GM15510 (cell line): ENCODE measurements around the gene SART3.

Experiments
- POLR2A ChIP-seq: IDR thresholded peaks from 3 replicates; pipeline ENCODE4 v1.6.1; 2011; ENCODE audit warnings: borderline replicate concordance; ENCODE audit not compliant: insufficient read length; ENCODE audit errors: extremely low read depth

Gene SART3

DNA sequence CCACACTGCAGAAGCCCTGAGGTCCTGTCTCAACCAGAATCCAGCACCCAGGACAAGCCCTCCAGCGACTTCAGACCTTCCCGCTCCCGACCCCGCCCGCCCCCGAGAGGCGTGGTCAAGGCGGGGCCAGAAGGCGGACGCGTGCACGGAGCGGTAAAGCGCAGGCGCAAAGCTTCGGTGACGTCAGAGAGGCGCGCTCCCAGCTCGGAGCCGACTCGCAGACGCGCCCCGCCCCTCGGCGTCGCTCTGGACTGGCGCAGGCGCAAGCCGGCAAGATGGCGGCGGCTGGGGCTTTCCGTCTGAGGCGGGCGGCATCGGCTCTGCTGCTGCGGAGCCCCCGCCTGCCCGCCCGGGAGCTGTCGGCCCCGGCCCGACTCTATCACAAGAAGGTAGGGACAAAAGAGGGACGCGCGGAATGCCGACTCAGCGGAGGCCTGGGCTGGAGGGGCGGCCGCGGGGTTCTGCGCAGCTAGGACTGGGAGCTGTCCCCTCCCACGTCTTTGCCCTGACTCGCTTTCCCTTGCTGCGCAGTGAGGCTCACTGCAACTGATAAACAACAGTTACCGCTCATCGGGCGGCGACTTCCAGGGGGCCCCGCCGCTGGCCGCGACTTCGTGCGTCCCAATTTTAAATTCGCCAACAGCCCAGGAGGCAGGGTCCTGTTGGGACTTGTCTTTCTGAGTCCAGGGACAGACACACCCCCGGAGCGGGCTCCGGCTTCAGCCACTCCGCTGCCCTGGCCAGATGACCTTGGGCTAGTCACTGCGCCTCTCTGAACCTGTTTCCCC is 1.6 kb upstream of the SART3 start, which contains the start of gene ISCU:
TSS of gene ISCU (plus strand) at position 249 of the 788 bp plus-strand sequence. CDS start at position 276, 27 bp downstream.
- peak; percentile 97 for TF ChIP-seq POLR2A

DNA sequence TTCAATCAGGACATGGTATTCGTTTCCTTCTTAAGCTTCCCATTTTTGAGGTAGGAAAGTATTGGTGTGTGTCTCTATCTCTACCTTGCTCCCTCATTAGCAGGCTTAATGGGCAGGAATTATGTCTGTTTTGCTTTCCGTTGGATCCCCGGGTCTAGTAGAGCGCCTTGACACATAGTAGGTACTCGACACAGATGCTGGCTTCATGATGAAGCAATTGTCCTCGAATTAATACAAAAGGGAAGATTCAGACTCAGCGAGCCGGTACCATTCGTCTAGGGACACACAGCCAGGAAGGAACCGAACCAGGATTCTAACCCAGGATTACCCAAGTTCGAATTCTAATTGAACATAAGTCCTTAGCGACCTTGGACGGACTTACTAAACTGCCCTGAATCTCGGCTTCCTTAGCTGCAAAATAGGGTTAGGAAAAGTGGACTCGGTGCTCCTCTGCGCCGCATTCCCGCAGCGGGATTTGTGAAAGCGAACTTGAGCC is 927 bp upstream of the SART3 start:
- no peak for TF ChIP-seq POLR2A

DNA sequence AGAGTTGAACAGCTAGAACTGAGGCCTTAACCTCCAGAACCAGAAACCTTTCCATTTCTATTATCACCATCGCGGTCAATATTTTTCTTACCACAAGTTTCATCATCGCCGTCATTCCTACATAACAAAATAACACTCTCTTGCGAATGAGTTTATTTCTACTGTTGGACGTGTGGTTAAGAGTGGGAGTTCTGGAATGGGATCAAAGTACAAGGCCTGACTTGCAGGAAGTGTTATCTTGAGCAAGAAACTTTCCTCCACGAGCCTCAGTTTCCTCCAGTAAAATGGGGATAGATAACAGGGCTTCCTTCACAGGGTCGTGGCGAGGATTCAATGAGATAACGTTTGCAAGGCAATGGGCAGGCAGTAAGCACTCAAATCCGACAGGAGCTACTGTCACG is 652 bp downstream of the SART3 start:
- TF ChIP-seq POLR2A = no peak

DNA sequence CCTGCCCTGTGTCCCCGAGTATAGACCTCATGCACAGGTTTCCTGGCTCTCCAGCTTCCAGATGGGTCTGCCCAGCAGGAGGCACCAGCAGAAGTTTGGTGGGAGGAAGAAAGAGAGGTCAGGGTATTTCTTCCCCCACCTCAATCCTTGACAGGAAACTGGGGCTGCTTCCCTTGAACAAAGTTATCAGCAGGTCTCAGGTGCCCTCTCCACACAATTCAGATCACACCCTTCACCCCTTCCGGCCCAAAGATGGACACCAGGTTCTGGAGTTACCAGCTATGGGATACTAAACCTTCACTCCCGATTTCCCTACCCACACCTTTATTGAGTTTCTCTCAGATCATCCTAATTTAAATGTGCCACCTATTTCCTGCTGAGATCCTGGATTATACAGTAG is 1.2 kb downstream of the SART3 start:
- no peak for TF ChIP-seq POLR2A

DNA sequence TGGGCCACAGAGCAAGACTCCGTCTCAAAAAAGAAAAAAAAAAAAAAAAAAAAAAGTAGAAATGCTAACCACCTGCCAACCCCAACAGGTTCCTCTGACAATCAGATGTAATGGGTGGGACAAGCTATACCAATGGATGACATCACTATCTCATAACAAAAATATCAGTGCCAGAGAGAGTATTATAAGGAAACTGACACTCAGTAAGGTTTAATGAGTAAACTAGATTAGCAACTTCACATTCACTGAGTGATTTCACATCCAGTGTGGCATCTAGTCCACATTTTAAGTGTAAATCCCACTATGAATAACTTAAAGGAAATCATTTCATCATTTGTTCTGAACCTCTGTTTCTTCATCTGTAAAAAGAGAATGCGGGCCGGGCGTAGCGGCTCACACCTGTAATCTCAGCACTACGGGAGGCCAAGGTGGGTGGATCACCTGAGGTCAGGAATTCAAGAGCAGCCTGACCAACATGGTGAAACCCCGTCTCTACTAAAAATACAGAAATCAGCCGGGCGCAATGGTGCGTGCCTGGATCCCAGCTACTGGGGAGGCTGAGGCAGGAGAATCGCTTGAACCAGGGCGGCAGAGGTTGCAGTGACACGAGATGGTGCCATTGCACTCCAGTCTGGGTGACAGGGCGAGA is 1.8 kb downstream of the SART3 start:
- TF ChIP-seq POLR2A = no peak

DNA sequence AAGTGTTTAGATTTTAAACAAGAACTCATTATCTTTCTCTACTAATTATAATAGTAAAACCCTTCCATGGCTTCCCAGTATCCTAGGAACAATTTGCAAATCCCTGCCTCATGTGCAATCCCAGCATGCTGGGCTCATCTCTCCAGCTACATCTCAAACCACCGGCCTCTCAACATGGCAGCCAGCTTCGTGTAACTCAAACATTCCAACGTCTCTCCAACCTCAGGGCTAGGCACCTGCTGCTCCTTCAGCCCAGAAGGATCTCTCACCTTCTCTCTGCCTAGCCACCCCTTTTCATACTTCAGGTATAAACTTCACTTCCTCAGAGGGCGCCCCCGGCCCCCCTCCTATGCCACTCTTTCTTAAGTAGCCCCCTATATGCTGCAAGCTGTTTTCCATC is 7.2 kb downstream of the SART3 start:
- no peak for TF ChIP-seq POLR2A

DNA sequence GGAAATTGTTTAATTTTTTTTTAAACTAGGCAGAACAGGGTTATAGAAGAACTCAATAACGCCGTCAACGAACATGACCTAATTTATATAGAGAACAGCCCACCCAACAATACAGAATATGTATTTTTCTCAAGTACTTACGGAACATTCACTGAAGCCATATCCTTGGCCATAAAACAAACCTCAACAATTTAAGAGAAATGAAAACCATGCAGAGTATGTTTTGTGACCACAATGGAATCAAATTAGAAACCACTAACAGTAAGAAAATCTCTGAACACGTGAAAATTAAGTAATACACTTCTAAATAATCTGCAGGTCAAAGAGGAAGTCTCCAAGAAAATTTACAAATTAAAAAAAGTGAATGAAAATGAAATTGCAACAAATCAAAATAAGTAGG is 9.4 kb downstream of the SART3 start:
- TF ChIP-seq POLR2A = no peak

DNA sequence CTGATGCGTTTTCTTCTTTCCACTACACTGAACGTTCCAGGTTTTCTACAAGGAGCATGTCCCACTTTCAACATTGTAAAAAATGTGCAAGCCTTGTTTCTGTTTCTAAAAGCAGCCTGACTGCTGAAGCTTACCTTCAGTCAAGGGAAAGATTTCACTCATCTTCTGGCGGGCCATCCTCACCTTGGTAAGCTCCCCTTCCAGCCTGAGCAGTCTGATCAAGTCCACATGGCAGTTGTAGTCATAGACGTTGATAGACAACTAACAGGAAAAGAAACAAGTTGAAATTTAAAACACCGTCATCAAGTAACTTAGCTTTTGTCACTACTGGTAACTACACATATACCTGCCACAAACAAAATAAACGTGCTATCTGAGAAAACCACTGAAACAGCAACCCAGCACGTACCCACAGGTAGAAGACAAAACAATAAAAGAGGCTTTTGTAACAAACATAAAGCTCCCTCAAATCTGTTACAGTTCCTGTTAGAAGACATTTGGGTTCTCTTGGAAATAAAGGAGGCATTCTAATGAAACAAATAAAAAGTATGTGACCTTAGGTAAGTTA is 11.9 kb downstream of the SART3 start:
- no peak for TF ChIP-seq POLR2A

DNA sequence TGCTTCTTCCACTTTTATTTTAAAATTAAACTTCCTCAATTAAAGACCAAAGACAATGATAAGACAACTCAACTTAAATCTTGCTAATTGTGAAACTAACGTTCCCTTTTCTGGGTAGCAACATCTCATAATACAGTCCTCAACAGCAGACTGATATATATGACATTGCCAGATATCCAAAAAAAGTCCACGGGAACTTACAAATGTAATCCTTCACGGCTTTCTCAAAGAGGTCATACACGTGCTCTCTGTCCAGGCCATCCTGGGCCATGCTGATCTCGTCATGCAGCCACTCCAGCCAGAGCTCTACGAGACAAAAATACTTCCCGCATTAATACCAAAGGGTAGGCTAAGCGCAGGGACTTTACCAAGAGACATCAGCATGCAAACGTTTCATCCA is 13.3 kb downstream of the SART3 start:
- TF ChIP-seq POLR2A = no peak

DNA sequence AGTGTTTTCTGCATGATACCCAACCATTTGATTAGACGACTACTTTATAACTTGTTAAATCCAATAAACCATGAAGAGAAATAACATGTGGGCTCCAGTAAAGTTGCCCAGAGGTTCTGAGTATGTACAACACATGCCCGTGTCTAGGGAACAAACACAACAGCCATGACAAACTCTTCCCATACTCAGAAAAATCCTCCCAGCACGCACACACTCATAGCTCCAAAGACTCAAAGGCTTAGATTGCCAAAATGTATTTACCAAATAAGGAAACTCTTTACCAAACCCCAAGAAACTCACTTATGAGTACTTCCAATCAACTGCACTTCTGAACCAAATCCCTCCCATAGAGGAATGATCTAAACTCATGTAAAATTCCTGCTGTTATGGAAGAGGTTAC is 17.3 kb downstream of the SART3 start:
- no peak for TF ChIP-seq POLR2A

DNA sequence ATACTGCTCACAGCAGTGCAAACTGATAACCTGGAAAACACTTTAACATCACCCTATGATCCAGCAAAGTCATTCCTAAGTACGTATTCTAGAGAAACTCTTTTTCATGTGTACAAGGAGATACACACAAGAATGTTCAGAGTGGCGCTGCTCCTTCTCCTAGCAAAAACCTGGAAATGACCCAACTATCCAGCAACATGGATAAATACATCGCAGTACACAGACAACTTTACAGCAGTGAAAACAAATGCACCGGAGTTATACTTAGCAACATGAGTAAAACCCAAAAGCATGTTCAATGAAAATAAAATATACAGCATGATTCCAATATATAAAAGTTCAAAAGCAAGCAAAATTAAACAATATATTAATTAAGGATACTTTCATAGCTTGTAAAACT is 18.7 kb downstream of the SART3 start:
- no peak for TF ChIP-seq POLR2A

DNA sequence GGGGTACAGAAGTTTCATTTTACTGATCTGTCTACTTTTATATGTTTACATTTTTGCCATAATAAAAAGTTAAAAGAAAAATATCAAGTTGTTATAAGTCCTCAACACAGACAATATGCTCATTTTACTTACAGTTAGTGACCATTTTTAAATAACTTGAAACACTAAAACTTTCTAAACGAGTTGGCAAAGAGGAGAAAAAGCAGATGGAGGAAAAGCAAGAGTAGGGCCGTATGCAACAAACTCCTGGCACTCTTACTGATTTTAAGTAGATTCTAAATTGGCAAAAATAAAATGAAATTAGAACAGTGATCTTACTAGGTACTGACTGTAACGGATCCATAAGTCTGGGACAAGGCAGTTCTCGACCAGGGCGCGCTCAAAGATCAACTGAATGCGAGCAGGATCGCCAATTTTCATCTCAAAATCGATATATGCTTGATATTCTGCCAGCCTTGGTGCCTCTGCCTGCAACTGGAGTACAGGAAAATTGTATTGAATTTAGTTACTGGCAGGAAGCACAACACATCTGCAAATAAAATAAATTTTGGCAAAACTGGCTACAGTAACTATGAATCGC is 22.3 kb downstream of the SART3 start:
- TF ChIP-seq POLR2A = no peak

DNA sequence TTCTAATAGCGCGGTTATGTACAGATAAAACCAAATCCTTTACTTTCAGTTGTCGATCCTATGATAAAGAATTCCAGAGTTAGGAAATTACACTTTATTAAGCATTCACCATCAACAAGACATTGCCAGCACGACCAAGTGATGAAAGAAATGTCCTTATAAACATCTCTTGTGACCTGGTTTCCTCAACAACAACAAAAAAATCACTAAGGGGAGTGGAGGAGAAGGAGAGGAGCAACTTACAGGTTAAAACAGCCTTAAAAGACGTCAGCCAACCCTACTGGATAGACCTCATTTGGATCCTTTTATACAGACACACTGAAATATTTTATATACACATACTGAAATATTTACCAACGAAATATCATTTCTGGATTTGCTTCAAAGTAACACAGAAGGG is 22.8 kb downstream of the SART3 start:
- no peak for TF ChIP-seq POLR2A

DNA sequence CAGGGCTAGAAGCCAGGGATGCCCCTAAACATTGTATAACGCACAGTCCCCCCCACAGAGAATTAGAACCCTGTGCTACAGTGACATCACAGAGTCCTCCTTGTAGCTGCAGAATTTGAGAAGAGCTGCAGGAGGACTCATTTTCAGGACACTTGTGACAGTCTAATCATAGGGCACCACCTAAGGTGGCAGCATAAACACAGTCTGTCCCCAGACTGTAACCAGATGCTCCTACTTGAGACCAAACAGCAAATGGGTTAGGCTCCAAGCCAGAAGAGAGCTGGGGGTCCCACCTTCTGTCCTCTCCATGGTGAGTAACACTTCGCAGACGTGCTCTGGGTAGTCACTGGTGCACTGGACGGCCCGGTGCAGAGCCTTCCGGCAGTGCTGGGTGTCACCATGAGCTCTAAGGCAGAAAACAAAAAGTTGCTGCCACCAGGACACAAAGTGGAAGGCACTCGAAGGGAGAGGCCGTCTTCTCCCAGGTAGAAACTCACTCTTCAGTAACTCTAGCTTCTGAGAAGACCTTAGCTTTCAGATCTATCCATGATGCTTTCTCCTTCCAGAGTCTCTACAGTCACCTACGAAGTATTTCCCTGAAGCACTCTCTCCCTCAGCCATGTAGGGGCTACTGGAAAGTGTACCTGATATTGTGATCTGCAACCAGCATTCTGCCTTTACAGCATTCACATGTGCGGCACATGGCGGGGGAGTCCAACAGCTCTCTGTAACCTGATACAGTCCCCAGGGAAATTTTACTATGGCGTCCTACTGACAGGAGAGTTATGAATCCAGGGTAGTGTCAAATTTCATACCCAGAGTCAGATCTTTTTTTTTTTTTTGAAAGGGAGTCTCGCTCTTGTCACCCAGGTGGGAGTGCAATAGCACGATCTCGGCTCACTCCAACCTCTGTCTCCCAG is 28.8 kb downstream of the SART3 start:
- no peak for TF ChIP-seq POLR2A
